GM21825 (cell line): ENCODE data around the gene WDR90.

Source experiments
- ATAC-seq: cut with Tn5 transposase; IDR thresholded peaks from one replicate; pipeline ENCODE4 v1.9.1; 2021; ENCODE audit warnings: mild to moderate bottlenecking, moderate library complexity; ENCODE audit not compliant: unreplicated experiment

The WDR90 gene

GRCh38 chr16:625977-626765 is 23.0 kb upstream of the WDR90 start:
- no peak for ATAC-seq

DNA sequence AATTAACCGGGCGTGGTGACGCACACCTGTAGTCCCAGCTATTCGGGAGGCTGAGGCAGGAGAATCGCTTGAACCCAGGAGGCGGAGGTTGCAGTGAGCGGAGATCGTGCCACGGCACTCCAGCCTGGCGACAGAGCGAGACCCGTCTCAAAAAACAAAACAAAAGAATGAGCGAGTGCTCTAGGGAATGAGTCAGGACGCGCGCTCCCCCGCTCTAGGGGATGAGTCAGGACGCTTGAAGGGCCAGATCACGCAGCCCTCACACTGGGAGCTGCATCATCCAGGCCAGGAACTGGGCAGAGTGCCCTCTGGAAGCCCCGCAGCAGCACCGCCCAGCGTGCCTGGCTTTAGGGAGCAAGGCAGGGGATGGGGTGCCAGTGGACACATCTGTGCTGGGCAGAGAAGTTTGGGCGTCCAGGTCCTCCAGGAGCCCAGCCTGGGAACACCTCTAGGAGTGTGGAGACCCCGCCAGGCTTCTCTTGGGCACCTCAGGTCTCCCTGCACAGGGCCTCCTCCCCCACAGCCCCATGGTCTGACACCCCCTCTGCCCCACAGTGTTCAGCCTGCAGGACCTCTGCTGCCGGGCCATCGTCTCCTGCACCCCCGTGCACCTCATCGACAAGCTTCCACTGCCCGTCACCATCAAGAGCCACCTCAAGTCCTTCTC is 22.2 kb upstream of the WDR90 start:
- no peak for ATAC-seq

DNA sequence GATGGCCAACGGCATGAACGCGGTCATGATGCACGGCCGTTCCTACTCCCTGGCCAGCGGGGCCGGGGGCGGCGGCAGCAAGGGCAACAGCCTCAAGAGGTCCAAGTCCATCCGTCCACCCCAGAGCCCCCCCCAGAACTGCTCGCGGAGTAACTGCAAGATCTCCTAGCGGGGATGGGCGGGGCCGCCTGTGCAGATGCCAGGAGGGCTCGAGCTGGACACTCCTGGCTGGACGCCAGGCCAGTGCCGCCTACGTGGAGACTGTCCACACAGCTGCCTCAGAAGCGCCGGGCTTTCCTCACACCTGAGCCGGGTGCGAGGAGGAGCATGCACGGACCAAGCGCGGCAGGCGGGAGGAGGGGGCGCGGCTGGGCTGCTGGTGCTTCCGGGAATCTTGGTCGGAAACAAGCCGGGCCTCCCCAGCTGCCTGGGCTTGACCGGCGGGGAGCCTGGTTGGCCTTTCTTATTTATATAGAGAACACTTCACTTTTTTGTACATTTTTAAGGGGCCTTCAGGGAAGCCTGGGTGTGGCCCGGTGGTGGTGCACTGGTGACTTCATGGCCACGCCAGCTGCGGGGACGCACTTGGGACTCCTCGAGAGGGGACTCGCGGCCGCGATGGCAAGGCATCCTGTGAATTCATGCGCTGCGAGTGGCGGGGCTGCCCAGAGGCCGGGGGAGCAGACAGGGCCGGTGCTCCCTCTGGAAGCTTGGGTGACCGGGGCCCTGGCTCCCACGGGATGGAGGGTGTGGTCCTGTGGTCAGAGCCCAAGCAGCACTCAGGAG is 21.5 kb upstream of the WDR90 start:
- ATAC-seq: no peak

- no peak for ATAC-seq
Measured at GRCh38 chr16:628321-629061, 20.7 kb upstream of the WDR90 start.

GRCh38 chr16:629185-629832 is 19.9 kb upstream of the WDR90 start:
- no peak for ATAC-seq

- no peak for ATAC-seq
Measured at GRCh38 chr16:629833-630248, 19.3 kb upstream of the WDR90 start.

DNA sequence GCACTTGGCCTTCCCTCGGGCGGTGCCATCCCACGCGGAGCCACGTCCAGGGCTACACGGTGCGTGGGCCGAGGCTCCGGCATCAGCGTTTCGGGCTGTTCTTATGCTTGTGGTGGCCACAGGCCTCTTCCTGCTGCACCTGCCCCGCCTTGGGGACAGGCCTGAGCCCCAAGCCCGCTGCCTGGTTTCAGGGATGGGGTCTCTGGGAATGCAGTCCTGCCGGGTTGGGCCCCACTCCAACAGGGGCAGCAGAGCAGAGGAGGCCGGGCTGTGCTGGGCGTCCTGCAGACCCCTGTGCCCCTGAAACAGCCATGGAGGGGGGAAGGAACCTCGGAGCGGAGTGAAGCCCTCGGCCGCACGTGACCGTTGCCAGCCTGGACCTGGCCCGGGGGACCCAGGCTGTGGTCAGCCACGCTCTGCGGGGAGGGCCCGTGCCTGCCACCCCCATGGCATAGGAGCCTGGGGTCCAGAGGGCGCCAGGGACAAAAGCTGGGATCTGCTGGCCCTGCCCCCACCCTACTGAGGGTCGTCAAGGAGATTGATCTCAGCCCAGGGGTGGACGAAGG is 18.8 kb upstream of the WDR90 start:
- no peak for ATAC-seq

DNA sequence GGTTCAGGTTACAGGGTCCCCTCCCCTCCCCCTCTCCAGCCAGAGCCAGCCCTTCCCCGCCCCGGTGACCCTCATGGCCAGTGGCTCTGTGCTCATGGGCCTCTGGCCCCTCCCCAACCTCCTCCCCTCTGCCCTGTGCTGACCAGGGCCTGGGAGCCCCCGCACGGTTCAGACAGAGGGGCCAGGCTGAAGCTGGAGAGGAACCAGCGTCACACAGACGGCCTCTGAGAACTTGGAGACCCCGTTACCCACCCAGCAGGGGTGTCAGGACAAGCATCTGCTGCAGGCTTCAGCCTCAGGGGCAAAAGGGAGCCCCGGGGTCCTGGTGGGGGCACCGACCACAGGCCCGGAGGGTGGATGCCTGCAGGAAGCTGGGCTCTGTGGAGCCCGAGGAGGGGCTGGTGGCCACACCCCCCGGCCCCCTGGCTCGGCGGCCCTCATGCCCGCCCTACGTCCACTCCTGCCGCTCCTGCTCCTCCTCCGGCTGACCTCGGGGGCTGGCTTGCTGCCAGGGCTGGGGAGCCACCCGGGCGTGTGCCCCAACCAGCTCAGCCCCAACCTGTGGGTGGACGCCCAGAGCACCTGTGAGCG is 18.3 kb upstream of the WDR90 start, which contains the start of gene WFIKKN1:
WFIKKN1 (plus strand) TSS at position 171 of the 591 bp plus-strand sequence; CDS start at position 440, 269 bp downstream.
- ATAC-seq: no peak

DNA sequence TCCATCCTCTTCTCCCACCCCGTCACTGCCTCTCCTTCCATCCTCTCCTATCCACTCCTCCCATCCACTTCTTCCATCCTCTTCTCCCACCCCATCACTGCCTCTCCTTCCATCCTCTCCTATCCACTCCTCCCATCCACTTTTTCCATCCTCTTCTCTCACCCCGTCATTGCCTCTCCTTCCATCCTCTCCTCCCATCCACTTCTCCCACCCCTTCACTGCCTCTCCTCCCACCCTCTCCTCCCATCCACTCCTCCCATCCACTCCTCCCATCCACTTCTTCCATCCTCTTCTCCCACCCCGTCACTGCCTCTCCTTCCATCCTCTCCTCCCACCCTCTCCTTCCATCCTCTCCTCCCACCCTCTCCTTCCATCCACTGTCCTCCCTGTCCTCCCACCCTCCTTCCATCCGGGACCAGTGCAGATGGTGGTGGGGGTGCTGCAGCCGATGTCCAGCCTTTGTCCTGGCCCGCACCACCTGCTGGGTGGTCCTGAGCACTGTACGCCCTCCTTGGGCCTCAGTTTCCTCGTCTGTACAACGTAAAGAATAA is 17.3 kb upstream of the WDR90 start:
- no peak for ATAC-seq

DNA sequence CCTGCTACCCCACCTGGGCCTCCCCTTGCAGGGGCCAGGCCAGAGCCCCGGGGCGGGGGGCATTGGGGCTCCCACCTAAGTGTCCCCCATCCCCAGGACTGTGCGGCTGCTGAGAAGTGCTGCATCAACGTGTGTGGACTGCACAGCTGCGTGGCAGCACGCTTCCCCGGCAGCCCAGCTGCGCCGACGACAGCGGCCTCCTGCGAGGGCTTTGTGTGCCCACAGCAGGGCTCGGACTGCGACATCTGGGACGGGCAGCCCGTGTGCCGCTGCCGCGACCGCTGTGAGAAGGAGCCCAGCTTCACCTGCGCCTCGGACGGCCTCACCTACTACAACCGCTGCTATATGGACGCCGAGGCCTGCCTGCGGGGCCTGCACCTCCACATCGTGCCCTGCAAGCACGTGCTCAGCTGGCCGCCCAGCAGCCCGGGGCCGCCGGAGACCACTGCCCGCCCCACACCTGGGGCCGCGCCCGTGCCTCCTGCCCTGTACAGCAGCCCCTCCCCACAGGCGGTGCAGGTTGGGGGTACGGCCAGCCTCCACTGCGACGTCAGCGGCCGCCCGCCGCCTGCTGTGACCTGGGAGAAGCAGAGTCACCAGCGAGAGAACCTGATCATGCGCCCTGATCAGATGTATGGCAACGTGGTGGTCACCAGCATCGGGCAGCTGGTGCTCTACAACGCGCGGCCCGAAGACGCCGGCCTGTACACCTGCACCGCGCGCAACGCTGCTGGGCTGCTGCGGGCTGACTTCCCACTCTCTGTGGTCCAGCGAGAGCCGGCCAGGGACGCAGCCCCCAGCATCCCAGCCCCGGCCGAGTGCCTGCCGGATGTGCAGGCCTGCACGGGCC is 16.5 kb upstream of the WDR90 start:
- no peak for ATAC-seq

DNA sequence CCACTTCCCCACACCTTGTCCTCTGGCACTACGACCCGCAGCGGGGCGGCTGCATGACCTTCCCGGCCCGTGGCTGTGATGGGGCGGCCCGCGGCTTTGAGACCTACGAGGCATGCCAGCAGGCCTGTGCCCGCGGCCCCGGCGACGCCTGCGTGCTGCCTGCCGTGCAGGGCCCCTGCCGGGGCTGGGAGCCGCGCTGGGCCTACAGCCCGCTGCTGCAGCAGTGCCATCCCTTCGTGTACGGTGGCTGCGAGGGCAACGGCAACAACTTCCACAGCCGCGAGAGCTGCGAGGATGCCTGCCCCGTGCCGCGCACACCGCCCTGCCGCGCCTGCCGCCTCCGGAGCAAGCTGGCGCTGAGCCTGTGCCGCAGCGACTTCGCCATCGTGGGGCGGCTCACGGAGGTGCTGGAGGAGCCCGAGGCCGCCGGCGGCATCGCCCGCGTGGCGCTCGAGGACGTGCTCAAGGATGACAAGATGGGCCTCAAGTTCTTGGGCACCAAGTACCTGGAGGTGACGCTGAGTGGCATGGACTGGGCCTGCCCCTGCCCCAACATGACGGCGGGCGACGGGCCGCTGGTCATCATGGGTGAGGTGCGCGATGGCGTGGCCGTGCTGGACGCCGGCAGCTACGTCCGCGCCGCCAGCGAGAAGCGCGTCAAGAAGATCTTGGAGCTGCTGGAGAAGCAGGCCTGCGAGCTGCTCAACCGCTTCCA is 15.7 kb upstream of the WDR90 start:
- no peak for ATAC-seq

- no peak for ATAC-seq
Measured at GRCh38 chr16:634051-634670, 15.0 kb upstream of the WDR90 start.

GRCh38 chr16:634996-635395 is 14.2 kb upstream of the WDR90 start:
- no peak for ATAC-seq

DNA sequence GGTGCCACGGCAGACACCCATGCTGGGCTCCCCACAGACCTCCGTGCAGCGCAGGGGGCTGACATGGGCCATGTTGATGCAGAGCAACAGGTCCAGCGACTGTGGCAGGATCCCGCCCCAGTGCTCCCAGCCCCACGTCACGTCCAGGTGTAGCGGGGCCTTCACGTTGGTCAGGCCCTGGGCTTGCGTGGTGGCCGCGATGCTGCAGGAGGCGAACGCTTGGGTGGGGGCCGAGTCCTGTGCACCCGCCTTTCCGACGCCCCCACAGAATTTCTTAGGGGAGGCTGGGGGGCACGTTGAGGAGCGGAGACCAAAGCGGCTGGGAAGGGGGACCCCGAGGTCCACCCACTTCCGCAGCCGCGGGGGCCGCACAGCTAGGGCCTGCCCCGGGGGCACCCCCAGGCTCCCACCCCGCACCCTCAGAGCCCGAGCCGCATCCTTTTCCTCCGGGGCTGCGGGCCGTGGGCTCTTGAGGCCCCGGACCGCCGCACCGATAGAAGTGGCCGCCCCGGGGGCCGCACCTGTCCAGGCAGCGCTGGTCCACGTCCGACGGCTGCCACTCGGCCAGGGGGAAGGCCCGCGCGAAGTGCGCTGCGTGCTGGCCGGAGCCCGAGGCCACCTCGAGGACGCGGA is 13.5 kb upstream of the WDR90 start:
- ATAC-seq: peak; percentile 10

- ATAC-seq: peak; percentile 57
Measured at GRCh38 chr16:636206-637080, 12.7 kb upstream of the WDR90 start, which contains the start of gene METTL26. Gene METTL26, minus strand, starts transcription at chr16:636305. Its CDS starts 15 bp downstream, at chr16:636290.
